HepG2 (cell line): ENCODE measurements around the gene ECM1. TPM values are rescaled to one million over a fixed set of nuclear protein-coding genes. Genes with fewer than 3 reads are reported as not detected.

ENCODE experiments used
- AGO1 ChIP-seq: fragments of 200-400 bp; formaldehyde crosslinking; IDR thresholded peaks from 2 replicates; pipeline ENCODE4 v1.6.1; 2017; ENCODE audit warnings: mild to moderate bottlenecking, low read depth, low read length, moderate library complexity; ENCODE audit not compliant: poor library complexity, severe bottlenecking
- FOXJ3 ChIP-seq: sonication (generic); formaldehyde crosslinking; IDR thresholded peaks from 2 replicates; pipeline ENCODE4 v1.4.0; 2020; ENCODE audit warnings: missing genetic modification reagents, mild to moderate bottlenecking, borderline replicate concordance
- KAT7 ChIP-seq: IDR thresholded peaks from 2 replicates; pipeline ENCODE4 v1.6.1; 2018; ENCODE audit warnings: borderline replicate concordance, missing compliant biosample characterization
- MEIS1 ChIP-seq: sonication (generic); formaldehyde crosslinking; IDR thresholded peaks from 2 replicates; pipeline ENCODE4 v1.9.0; 2021; ENCODE audit warnings: mild to moderate bottlenecking, missing genetic modification reagents, moderate library complexity, borderline replicate concordance
- PBX2 ChIP-seq: IDR thresholded peaks from 2 replicates; pipeline ENCODE4 v1.6.1; 2016; ENCODE audit warnings: control low read depth
- TARDBP ChIP-seq: sonication (generic); formaldehyde crosslinking; IDR thresholded peaks from 2 replicates; pipeline ENCODE4 v1.8.0; 2022; ENCODE audit warnings: mild to moderate bottlenecking, missing genetic modification reagents
- YEATS2 ChIP-seq: sonication (generic); formaldehyde crosslinking; IDR thresholded peaks from 2 replicates; pipeline ENCODE4 v1.4.0; 2020; ENCODE audit warnings: missing genetic modification reagents, borderline replicate concordance
- ZBTB33 ChIP-seq: sonication (generic); formaldehyde crosslinking; IDR thresholded peaks from 2 replicates; pipeline ENCODE4 v1.4.0; 2020; ENCODE audit warnings: missing genetic modification reagents
- ZNF382 ChIP-seq: sonication (generic); formaldehyde crosslinking; IDR thresholded peaks from 2 replicates; pipeline ENCODE4 v1.5.0; 2020; ENCODE audit warnings: missing genetic modification reagents, mild to moderate bottlenecking, borderline replicate concordance
- ZNF563 ChIP-seq: sonication (generic); formaldehyde crosslinking; IDR thresholded peaks from 2 replicates; pipeline ENCODE4 v1.8.0; 2022; ENCODE audit warnings: mild to moderate bottlenecking, moderate library complexity, missing genetic modification reagents
- polyA plus RNA-seq, 8 experiments: library from polyadenylated mRNA; depleted of rRNA in 3 of 8; stranded (reverse) in 7 of 8; unstranded in 1 of 8; fragments of >200 nt; fragmentation: Illumina TruSeq in 4 of 8; extraction: Trizol in 4 of 8; gene quantifications; 2 replicates each; pipeline versions ENCODE4 v1.2.1 to v1.2.3, GENCODE V29; 2011 to 2016; ENCODE audit warnings: low read depth in 4 of 8, missing spikeins in 1 of 8, mixed read lengths in 1 of 8; ENCODE audit not compliant: insufficient read depth in 1 of 8
- total RNA-seq, 5 experiments: library from RNA; depleted of rRNA; stranded (reverse); fragments of >200 nt; fragmentation: Illumina TruSeq; extraction: Trizol; gene quantifications; 2 replicates each; pipeline ENCODE4 v1.2.3, GENCODE V29; 2016; ENCODE audit warnings: low read depth in 1 of 5
- TF ChIP-seq, protein P1 (sequence below): sonication (generic); formaldehyde crosslinking; IDR thresholded peaks from 2 replicates; pipeline ENCODE4 v1.5.0; 2020; ENCODE audit warnings: mild to moderate bottlenecking, missing genetic modification reagents, borderline replicate concordance
- TF ChIP-seq, protein P2 (sequence below): sonication (generic); formaldehyde crosslinking; IDR thresholded peaks from 2 replicates; pipeline ENCODE4 v1.9.0; 2021; ENCODE audit warnings: missing genetic modification reagents, borderline replicate concordance
- TF ChIP-seq, protein P3 (sequence below): sonication (generic); formaldehyde crosslinking; IDR thresholded peaks from 2 replicates; pipeline ENCODE4 v1.5.0; 2020; ENCODE audit warnings: mild to moderate bottlenecking, missing genetic modification reagents, borderline replicate concordance

The ECM1 gene
- total and polyA plus RNA-seq, 2 of the 13 experiments (the other 11 are each of a cell fraction or from before 2014, with no cell fraction given): 0.42 to 1.0 TPM

- TF ChIP-seq, protein P1, sequence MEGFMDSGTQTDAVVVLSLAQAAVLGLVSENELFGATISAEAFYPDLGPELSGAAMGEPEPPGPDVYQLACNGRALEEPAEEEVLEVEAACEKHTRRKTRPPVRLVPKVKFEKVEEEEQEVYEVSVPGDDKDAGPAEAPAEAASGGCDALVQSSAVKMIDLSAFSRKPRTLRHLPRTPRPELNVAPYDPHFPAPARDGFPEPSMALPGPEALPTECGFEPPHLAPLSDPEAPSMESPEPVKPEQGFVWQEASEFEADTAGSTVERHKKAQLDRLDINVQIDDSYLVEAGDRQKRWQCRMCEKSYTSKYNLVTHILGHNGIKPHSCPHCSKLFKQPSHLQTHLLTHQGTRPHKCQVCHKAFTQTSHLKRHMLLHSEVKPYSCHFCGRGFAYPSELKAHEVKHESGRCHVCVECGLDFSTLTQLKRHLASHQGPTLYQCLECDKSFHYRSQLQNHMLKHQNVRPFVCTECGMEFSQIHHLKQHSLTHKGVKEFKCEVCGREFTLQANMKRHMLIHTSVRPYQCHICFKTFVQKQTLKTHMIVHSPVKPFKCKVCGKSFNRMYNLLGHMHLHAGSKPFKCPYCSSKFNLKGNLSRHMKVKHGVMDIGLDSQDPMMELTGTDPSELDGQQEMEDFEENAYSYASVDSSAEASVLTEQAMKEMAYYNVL (CRISPR knock-in tag): peak; percentile 43
- TF ChIP-seq AGO1 (peak; percentile 33), KAT7 (CRISPR knock-in tag) (0 out of 2 replicates have a peak, but pooled peaks have one; percentile 5), TARDBP (no peak; the same call in 1 of the 2 replicates), ZNF382 (no peak), ZBTB33 (CRISPR knock-in tag) (0 out of 2 replicates have a peak, but pooled peaks have one; percentile 12), YEATS2 (CRISPR knock-in tag) (peak; percentile 49; the same call in 1 of the 2 replicates), PBX2 (CRISPR knock-in tag) (peak; percentile 87), FOXJ3 (no peak), ZNF563 (peak; percentile 81), MEIS1 (CRISPR knock-in tag) (peak; percentile 72; the same call in 1 of the 2 replicates)
- TF ChIP-seq, protein P2, sequence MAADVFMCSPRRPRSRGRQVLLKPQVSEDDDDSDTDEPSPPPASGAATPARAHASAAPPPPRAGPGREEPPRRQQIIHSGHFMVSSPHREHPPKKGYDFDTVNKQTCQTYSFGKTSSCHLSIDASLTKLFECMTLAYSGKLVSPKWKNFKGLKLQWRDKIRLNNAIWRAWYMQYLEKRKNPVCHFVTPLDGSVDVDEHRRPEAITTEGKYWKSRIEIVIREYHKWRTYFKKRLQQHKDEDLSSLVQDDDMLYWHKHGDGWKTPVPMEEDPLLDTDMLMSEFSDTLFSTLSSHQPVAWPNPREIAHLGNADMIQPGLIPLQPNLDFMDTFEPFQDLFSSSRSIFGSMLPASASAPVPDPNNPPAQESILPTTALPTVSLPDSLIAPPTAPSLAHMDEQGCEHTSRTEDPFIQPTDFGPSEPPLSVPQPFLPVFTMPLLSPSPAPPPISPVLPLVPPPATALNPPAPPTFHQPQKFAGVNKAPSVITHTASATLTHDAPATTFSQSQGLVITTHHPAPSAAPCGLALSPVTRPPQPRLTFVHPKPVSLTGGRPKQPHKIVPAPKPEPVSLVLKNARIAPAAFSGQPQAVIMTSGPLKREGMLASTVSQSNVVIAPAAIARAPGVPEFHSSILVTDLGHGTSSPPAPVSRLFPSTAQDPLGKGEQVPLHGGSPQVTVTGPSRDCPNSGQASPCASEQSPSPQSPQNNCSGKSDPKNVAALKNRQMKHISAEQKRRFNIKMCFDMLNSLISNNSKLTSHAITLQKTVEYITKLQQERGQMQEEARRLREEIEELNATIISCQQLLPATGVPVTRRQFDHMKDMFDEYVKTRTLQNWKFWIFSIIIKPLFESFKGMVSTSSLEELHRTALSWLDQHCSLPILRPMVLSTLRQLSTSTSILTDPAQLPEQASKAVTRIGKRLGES (CRISPR knock-in tag): no peak
- TF ChIP-seq, protein P3, sequence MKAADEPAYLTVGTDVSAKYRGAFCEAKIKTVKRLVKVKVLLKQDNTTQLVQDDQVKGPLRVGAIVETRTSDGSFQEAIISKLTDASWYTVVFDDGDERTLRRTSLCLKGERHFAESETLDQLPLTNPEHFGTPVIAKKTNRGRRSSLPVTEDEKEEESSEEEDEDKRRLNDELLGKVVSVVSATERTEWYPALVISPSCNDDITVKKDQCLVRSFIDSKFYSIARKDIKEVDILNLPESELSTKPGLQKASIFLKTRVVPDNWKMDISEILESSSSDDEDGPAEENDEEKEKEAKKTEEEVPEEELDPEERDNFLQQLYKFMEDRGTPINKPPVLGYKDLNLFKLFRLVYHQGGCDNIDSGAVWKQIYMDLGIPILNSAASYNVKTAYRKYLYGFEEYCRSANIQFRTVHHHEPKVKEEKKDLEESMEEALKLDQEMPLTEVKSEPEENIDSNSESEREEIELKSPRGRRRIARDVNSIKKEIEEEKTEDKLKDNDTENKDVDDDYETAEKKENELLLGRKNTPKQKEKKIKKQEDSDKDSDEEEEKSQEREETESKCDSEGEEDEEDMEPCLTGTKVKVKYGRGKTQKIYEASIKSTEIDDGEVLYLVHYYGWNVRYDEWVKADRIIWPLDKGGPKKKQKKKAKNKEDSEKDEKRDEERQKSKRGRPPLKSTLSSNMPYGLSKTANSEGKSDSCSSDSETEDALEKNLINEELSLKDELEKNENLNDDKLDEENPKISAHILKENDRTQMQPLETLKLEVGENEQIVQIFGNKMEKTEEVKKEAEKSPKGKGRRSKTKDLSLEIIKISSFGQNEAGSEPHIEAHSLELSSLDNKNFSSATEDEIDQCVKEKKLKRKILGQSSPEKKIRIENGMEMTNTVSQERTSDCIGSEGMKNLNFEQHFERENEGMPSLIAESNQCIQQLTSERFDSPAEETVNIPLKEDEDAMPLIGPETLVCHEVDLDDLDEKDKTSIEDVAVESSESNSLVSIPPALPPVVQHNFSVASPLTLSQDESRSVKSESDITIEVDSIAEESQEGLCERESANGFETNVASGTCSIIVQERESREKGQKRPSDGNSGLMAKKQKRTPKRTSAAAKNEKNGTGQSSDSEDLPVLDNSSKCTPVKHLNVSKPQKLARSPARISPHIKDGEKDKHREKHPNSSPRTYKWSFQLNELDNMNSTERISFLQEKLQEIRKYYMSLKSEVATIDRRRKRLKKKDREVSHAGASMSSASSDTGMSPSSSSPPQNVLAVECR (CRISPR knock-in tag): peak; percentile 45
These were observed 7.6 kb downstream of the ECM1 start, which contains the start of gene FALEC (continued) for GRCh38 chr1:150515328-150516049.
